Chondrocyte (in vitro differentiated cells): ENCODE results near the gene PDRG1. TPM values are rescaled to one million over a fixed set of nuclear protein-coding genes. Genes with fewer than 3 reads are reported as not detected.
A peak's percentile ranks its signal among the peaks of the same experiment; 100 is the strongest.

Experiments
- DNase-seq: peaks from one replicate; pipeline ENCODE4 v3.0.0; 2021; ENCODE audit warnings: mixed read lengths, low spot score
- H3K27ac Mint-ChIP-seq: one replicate; pipeline ENCODE4 v1.8.0; 2021; ENCODE audit warnings: mild to moderate bottlenecking, moderate library complexity, mixed read lengths; ENCODE audit not compliant: unreplicated experiment
- H3K27me3 Mint-ChIP-seq: 2 replicates; pipeline ENCODE4 v1.8.0; 2021; ENCODE audit warnings: low read depth, mixed read lengths
- H3K36me3 Mint-ChIP-seq: 2 replicates; pipeline ENCODE4 v1.8.0; 2021; ENCODE audit warnings: low read depth, mixed read lengths
- H3K4me1 Mint-ChIP-seq: 2 replicates; pipeline ENCODE4 v1.8.0; 2021; ENCODE audit warnings: low read depth, mild to moderate bottlenecking, mixed read lengths
- H3K4me3 Mint-ChIP-seq: one replicate; pipeline ENCODE4 v1.8.0; 2021; ENCODE audit warnings: mild to moderate bottlenecking, moderate library complexity, mixed read lengths; ENCODE audit not compliant: unreplicated experiment
- H3K9me3 Mint-ChIP-seq: 2 replicates; pipeline ENCODE4 v1.8.0; 2021; ENCODE audit warnings: low read depth, mixed read lengths
- total RNA-seq: library from RNA; stranded (reverse); gene quantifications from 3 replicates; pipeline ENCODE4 v1.2.1, GENCODE V29; 2021
- TF ChIP-seq, protein P1 (sequence below): fragments of 200-600 bp; sonication (generic); IDR thresholded peaks from 2 replicates; pipeline ENCODE4 v1.5.0; 2021; ENCODE audit warnings: antibody characterized with exemption, mild to moderate bottlenecking, moderate library complexity

Gene PDRG1
- total RNA-seq, 1 donor from 2014 or later: 19.0 TPM

DNA sequence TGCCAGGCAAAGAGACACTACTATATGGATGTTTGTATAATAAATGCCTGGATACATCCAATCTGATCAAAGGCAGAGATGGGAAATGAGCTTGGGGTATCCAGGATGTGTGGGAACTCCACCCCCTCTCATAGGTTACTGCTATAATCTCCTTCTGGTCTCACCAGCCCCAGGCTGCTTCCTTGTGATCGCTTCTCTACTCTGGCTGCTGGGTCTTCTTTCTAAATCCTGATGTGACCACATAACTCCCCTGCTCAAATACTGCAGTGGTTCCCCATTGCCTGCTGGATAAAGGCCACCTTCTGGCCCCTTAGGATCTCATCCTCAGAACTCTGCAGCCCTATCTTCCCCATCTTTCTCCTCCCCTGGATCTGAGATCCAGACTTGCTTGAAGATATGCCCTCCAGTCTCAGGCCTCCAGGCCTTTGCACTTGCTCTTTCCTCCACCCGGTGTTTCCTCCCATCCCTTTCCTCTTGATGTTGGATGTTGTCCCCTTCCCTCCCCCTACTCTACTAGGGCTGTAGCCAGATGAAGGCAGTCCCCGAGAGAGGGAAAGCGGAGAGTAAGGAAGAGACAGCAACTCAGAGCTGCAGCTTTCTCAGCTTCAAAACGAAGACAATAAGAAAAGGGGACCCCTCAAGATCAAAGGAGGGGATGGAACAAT lies 15.3 kb upstream of the PDRG1 start:
- Mint-ChIP-seq H3K27ac (no peak overlapping the region), H3K4me3 (peak overlapping the region; percentile 51), H3K36me3 (no peaks in the 10 kb centered on the region), H3K9me3 (no peaks in the 10 kb centered on the region), H3K4me1 (peaks cover 7% of the 10 kb centered on the region), H3K27me3 (peaks cover 78% of the 10 kb centered on the region)
- no peak for DNase-seq
- TF ChIP-seq, protein P1, sequence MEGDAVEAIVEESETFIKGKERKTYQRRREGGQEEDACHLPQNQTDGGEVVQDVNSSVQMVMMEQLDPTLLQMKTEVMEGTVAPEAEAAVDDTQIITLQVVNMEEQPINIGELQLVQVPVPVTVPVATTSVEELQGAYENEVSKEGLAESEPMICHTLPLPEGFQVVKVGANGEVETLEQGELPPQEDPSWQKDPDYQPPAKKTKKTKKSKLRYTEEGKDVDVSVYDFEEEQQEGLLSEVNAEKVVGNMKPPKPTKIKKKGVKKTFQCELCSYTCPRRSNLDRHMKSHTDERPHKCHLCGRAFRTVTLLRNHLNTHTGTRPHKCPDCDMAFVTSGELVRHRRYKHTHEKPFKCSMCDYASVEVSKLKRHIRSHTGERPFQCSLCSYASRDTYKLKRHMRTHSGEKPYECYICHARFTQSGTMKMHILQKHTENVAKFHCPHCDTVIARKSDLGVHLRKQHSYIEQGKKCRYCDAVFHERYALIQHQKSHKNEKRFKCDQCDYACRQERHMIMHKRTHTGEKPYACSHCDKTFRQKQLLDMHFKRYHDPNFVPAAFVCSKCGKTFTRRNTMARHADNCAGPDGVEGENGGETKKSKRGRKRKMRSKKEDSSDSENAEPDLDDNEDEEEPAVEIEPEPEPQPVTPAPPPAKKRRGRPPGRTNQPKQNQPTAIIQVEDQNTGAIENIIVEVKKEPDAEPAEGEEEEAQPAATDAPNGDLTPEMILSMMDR: no peak

GRCh38 chr20:31963889-31964288 lies 12.0 kb upstream of the PDRG1 start:
- H3K9me3 Mint-ChIP-seq: no peaks in the 10 kb centered on the region
- no peaks in the 10 kb centered on the region for H3K36me3 Mint-ChIP-seq
- TF ChIP-seq, protein P1: no peak
- no peak overlapping the region for H3K4me3 Mint-ChIP-seq
- no peak overlapping the region for H3K27ac Mint-ChIP-seq
- peaks cover 81% of the 10 kb centered on the region for H3K27me3 Mint-ChIP-seq
- DNase-seq: no peak
- H3K4me1 Mint-ChIP-seq: peaks cover 6% of the 10 kb centered on the region

- peaks cover 87% of the 10 kb centered on the region for H3K27me3 Mint-ChIP-seq
- no peak overlapping the region for H3K27ac Mint-ChIP-seq
- DNase-seq: no peak
- no peaks in the 10 kb centered on the region for H3K36me3 Mint-ChIP-seq
- H3K4me3 Mint-ChIP-seq: no peak overlapping the region
- TF ChIP-seq, protein P1: no peak
- H3K4me1 Mint-ChIP-seq: peaks cover 3% of the 10 kb centered on the region
- H3K9me3 Mint-ChIP-seq: no peaks in the 10 kb centered on the region
Observed at GRCh38 chr20:31962761-31963160, 10.9 kb upstream of the PDRG1 start.

DNA sequence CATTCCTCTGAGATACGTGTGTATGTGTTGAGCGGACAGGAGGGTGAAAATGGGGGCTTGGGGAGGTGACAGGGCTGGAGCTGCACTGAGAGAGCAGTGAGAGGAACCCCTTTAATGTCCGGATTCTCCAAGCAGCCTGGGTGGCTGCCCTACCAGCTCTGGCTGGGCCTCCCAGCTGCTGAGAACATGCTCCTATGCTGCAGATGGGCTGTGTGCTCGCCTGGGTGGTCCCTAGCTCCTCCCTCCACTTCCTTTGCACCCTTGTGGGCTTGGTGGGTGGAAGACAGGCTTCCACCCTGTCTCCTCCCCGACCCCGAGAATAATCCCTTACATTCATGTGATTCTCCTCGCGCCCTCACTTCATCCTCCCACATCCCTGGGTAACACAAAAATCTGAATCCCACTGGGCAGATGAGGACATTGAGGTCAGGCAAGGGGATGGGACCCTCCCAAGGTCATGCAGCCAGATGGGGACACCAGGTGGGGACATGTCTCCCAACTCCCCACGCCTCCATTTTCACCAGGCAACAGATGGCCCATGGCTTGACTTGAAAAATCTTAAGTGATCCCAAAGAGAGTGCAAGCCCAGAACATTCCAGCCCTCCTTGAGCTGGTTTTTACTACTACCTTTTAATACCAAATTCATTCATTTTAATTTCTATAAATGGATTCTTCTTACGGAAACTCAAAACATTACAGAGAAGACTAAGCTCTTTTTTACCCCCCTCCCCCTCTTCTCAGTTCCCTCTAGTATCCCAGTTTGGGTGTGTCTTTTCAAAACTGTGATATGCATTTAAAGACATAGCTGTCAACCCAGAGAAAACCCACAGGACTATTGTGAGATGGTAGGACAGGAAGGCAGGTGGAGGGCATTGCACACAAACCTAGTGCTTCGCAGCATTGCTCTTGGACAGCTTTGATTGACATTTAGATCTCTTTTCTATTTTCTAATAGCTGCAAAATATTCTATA lies 5.0 kb upstream of the PDRG1 start:
- Mint-ChIP-seq H3K27me3 (peaks cover 70% of the 10 kb centered on the region), H3K36me3 (peaks cover under 1% of the 10 kb centered on the region), H3K27ac (no peak overlapping the region), H3K4me3 (no peak overlapping the region), H3K9me3 (no peaks in the 10 kb centered on the region), H3K4me1 (peaks cover under 1% of the 10 kb centered on the region)
- DNase-seq: no peak
- TF ChIP-seq, protein P1: no peak

- Mint-ChIP-seq H3K27me3 (peaks cover 50% of the 10 kb centered on the region), H3K9me3 (no peaks in the 10 kb centered on the region), H3K4me3 (no peak overlapping the region), H3K27ac (no peak overlapping the region), H3K36me3 (peaks cover 6% of the 10 kb centered on the region), H3K4me1 (peaks cover 22% of the 10 kb centered on the region)
- TF ChIP-seq, protein P1: no peak
- DNase-seq: no peak
Observed at GRCh38 chr20:31954500-31954899, 2.7 kb upstream of the PDRG1 start.
